ENCODE measurements around the gene CELSR3.
A peak's percentile ranks its signal among the peaks of the same experiment; 100 is the strongest.

Gene CELSR3

DNA sequence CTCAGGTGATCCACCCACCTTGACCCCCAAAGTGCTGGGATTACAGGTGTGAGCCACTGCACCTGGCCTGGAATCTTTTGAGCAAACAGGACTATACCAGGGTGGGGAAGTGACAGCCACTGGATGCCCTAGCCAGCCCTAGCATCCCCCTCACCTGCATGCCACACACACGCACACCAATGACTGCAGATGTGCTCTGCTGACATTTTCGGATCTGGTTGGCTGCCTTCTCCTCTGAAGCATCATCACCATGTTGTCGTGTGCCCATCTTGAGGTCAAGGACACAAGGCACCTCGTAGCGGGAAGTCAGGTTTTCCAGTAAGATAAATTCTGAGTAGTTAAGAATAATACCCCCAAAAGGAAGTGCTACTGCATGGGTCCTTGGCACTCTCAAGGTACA, 26.7 kb upstream of the CELSR3 start:
- Histone ChIP-seq H3K4me2 (ENCODE audit: low read length) (no peak overlapping the region), H2AK5ac (ENCODE audit: low read length) (no peak overlapping the region), H2BK15ac (replicated peaks; ENCODE audit: low read depth) (no peak overlapping the region), H3K79me1 (ENCODE audit: low read length) (peaks cover 14% of the 10 kb centered on the region), H2BK120ac (ENCODE audit: low read depth, low read length) (no peak overlapping the region), H3K27ac (ENCODE audit: low read depth, low read length) (no peak overlapping the region), H3K79me2 (ENCODE audit: control insufficient read depth, insufficient read depth, low read length) (peaks cover 4% of the 10 kb centered on the region), H3K4me1 (ENCODE audit: control insufficient read depth, low read depth, low read length) (peaks cover 2% of the 10 kb centered on the region), H3K4me3 (ENCODE audit: low read length) (no peak overlapping the region), H2BK5ac (ENCODE audit: low read length) (no peak overlapping the region), H3K27me3 (ENCODE audit: insufficient read depth, low read length, poor library complexity) (no peaks in the 10 kb centered on the region), H3K36me3 (ENCODE audit: control insufficient read depth, insufficient read depth, low read length) (peaks cover 23% of the 10 kb centered on the region), H3K18ac (ENCODE audit: low read length) (no peak overlapping the region), H4K8ac (ENCODE audit: low read depth, low read length) (no peak overlapping the region), H4K5ac (ENCODE audit: low read length) (no peak overlapping the region), H3K9ac (ENCODE audit: low read length) (no peak overlapping the region), H3K56ac (ENCODE audit: low read length) (no peak overlapping the region), H3K23ac (ENCODE audit: low read length) (no peak overlapping the region), H3K4ac (ENCODE audit: low read depth, low read length) (no peak overlapping the region)
- WGBS (ENCODE audit: extremely low coverage, insufficient coverage, low lambda C conversion rate) = no CpG with 5 or more reads among the region's 5 CpGs
- DNase-seq = no peak

DNA sequence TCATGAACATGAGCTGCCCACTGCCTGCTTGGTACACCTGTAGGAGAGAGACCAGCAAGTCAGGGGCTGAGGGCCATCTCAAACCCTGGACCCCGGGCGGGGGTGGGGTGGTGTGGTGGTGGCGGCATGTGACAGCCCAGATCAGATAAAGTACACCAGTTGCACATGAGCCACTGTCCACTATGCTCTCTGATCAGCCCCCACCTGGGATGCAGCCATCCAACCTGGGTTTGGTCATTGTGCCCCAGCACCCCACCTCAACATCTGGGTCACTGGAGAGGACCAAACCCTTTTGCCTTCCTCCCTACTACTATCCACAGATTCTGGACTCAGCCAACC, 26.0 kb upstream of the CELSR3 start:
- H4K5ac ChIP-seq (ENCODE audit: low read length) = no peak overlapping the region
- no peak overlapping the region for H3K27ac ChIP-seq (ENCODE audit: low read depth, low read length)
- no peak overlapping the region for H3K56ac ChIP-seq (ENCODE audit: low read length)
- no peak overlapping the region for H3K4ac ChIP-seq (ENCODE audit: low read depth, low read length)
- H2AK5ac ChIP-seq (ENCODE audit: low read length) = no peak overlapping the region
- no peak for DNase-seq
- no peak overlapping the region for H2BK15ac ChIP-seq (replicated peaks; ENCODE audit: low read depth)
- H3K4me1 ChIP-seq (ENCODE audit: control insufficient read depth, low read depth, low read length) = peaks cover 2% of the 10 kb centered on the region
- H3K36me3 ChIP-seq (ENCODE audit: control insufficient read depth, insufficient read depth, low read length) = peaks cover 23% of the 10 kb centered on the region
- no peak overlapping the region for H3K4me3 ChIP-seq (ENCODE audit: low read length)
- H2BK5ac ChIP-seq (ENCODE audit: low read length) = no peak overlapping the region
- H3K23ac ChIP-seq (ENCODE audit: low read length) = no peak overlapping the region
- no CpG with 5 or more reads among the region's 3 CpGs for WGBS (ENCODE audit: extremely low coverage, insufficient coverage, low lambda C conversion rate)
- H3K9ac ChIP-seq (ENCODE audit: low read length) = no peak overlapping the region
- no peaks in the 10 kb centered on the region for H3K27me3 ChIP-seq (ENCODE audit: insufficient read depth, low read length, poor library complexity)
- H3K79me2 ChIP-seq (ENCODE audit: control insufficient read depth, insufficient read depth, low read length) = peaks cover 2% of the 10 kb centered on the region
- no peak overlapping the region for H4K8ac ChIP-seq (ENCODE audit: low read depth, low read length)
- H3K4me2 ChIP-seq (ENCODE audit: low read length) = no peak overlapping the region
- H2BK120ac ChIP-seq (ENCODE audit: low read depth, low read length) = no peak overlapping the region
- no peak overlapping the region for H3K18ac ChIP-seq (ENCODE audit: low read length)
- peaks cover 14% of the 10 kb centered on the region for H3K79me1 ChIP-seq (ENCODE audit: low read length)

DNA sequence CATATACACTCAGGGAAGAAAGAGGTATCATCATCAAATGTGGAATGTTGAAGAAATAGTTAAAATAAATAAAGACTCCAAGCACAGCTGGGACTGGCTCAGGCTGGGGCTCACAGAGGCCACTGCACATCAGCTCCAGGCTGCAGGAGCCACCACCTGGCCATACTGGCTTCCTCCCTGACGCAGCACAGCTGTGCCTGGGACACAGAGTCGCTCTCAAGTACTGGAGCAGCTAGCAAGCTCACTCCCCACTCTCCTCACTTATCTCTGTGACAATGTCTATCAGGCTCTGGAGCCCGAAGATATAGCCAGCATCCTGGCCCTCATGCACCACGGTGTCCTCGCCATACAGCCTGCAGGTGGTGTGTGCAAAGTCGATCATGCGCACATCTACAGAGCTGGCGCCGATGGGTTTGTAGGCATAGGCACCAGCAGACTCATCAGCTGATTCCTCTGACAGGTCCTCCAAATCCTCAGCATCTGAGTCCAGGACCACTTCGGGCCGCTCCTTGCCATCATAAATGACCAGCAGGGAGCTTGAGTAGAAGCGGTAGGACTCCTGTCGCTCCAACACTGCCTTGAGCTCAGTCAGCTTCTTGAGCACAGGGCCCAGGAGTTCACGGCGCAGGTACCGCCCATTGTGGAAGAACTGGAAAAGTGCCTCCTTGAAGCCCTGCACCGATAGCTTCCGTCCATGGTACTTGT, 25.5 kb upstream of the CELSR3 start:
- H3K18ac ChIP-seq (ENCODE audit: low read length) = no peak overlapping the region
- H3K56ac ChIP-seq (ENCODE audit: low read length) = no peak overlapping the region
- H4K5ac ChIP-seq (ENCODE audit: low read length) = no peak overlapping the region
- peaks cover 2% of the 10 kb centered on the region for H3K4me1 ChIP-seq (ENCODE audit: control insufficient read depth, low read depth, low read length)
- no peak overlapping the region for H3K9ac ChIP-seq (ENCODE audit: low read length)
- H3K4ac ChIP-seq (ENCODE audit: low read depth, low read length) = no peak overlapping the region
- H2AK5ac ChIP-seq (ENCODE audit: low read length) = no peak overlapping the region
- no peak overlapping the region for H2BK5ac ChIP-seq (ENCODE audit: low read length)
- peaks cover 23% of the 10 kb centered on the region for H3K36me3 ChIP-seq (ENCODE audit: control insufficient read depth, insufficient read depth, low read length)
- no peak for DNase-seq
- H3K4me2 ChIP-seq (ENCODE audit: low read length) = no peak overlapping the region
- H3K27ac ChIP-seq (ENCODE audit: low read depth, low read length) = no peak overlapping the region
- peaks cover 14% of the 10 kb centered on the region for H3K79me1 ChIP-seq (ENCODE audit: low read length)
- H3K27me3 ChIP-seq (ENCODE audit: insufficient read depth, low read length, poor library complexity) = no peaks in the 10 kb centered on the region
- no peak overlapping the region for H2BK15ac ChIP-seq (replicated peaks; ENCODE audit: low read depth)
- peaks cover 2% of the 10 kb centered on the region for H3K79me2 ChIP-seq (ENCODE audit: control insufficient read depth, insufficient read depth, low read length)
- H3K4me3 ChIP-seq (ENCODE audit: low read length) = no peak overlapping the region
- no CpG with 5 or more reads among the region's 18 CpGs for WGBS (ENCODE audit: extremely low coverage, insufficient coverage, low lambda C conversion rate)
- no peak overlapping the region for H3K23ac ChIP-seq (ENCODE audit: low read length)
- no peak overlapping the region for H2BK120ac ChIP-seq (ENCODE audit: low read depth, low read length)
- no peak overlapping the region for H4K8ac ChIP-seq (ENCODE audit: low read depth, low read length)

DNA sequence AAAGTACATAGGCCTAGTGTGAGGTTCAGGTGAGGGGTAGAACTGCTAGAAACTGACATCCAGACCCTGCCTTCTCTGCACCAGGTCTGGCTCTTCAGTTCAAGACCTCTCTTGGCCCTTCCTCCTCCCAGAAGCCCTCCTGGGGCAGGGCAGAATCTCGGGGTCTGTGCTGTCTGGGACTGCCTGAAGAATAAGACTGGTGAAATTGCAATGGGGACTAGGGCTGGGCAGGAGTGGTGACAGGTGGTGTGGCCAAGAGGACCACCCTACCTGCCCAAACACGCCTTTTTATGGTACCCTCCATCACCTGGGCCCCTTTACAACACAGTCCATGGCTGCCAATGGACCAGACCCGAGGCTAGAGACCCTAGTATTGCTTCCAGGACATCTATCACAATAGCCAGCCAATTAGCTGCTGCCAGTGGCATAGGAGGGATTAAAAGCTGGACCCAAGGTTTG, 24.6 kb upstream of the CELSR3 start:
- H3K23ac ChIP-seq (ENCODE audit: low read length) = no peak overlapping the region
- H3K18ac ChIP-seq (ENCODE audit: low read length) = no peak overlapping the region
- H2BK120ac ChIP-seq (ENCODE audit: low read depth, low read length) = no peak overlapping the region
- H3K79me2 ChIP-seq (ENCODE audit: control insufficient read depth, insufficient read depth, low read length) = peaks cover 2% of the 10 kb centered on the region
- no peak overlapping the region for H3K4ac ChIP-seq (ENCODE audit: low read depth, low read length)
- no peaks in the 10 kb centered on the region for H3K27me3 ChIP-seq (ENCODE audit: insufficient read depth, low read length, poor library complexity)
- no peak overlapping the region for H3K9ac ChIP-seq (ENCODE audit: low read length)
- WGBS (ENCODE audit: extremely low coverage, insufficient coverage, low lambda C conversion rate) = no CpG with 5 or more reads among the region's 3 CpGs
- no peak overlapping the region for H3K56ac ChIP-seq (ENCODE audit: low read length)
- no peak overlapping the region for H3K27ac ChIP-seq (ENCODE audit: low read depth, low read length)
- H3K4me3 ChIP-seq (ENCODE audit: low read length) = no peak overlapping the region
- peaks cover 13% of the 10 kb centered on the region for H3K79me1 ChIP-seq (ENCODE audit: low read length)
- no peak overlapping the region for H3K4me2 ChIP-seq (ENCODE audit: low read length)
- H4K5ac ChIP-seq (ENCODE audit: low read length) = no peak overlapping the region
- H3K4me1 ChIP-seq (ENCODE audit: control insufficient read depth, low read depth, low read length) = peaks cover 2% of the 10 kb centered on the region
- no peak overlapping the region for H2BK15ac ChIP-seq (replicated peaks; ENCODE audit: low read depth)
- peaks cover 17% of the 10 kb centered on the region for H3K36me3 ChIP-seq (ENCODE audit: control insufficient read depth, insufficient read depth, low read length)
- DNase-seq = no peak
- H2BK5ac ChIP-seq (ENCODE audit: low read length) = no peak overlapping the region
- no peak overlapping the region for H2AK5ac ChIP-seq (ENCODE audit: low read length)
- no peak overlapping the region for H4K8ac ChIP-seq (ENCODE audit: low read depth, low read length)

DNA sequence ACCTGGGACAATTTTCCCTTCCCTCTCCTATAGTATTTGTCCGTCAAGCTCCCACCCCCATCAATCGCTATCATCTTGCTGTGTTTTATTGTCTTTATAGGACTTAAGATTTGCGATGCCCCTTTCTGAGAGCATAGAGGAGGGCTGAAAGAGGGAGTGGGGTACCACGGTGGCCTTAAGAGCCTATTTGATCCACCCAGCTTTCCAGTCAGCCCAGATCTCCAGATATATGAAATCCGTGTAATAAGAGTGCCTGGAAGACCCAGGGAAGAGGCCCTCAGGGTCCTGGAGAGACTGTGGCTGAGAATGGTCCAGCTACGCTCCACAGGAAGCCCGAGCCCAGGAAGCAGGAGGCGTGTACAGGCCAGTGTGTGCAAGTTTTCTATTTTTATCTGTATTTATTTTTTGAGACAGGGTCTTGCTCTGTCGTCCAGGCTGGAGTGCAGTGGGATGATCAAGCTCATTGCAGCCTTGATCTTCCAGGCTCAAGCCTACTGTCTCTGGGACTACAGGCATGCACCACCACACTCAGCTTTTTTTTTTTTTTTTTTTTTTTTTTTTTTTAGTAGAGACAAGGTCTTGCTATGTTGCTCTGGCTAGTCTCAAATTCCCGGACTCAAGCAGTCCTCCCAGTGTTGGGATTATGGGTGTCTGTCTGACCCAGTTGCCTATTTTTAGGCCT, 24.0 kb upstream of the CELSR3 start:
- Histone ChIP-seq H2BK120ac (ENCODE audit: low read depth, low read length) (no peak overlapping the region), H3K4me1 (ENCODE audit: control insufficient read depth, low read depth, low read length) (peaks cover 2% of the 10 kb centered on the region), H3K18ac (ENCODE audit: low read length) (no peak overlapping the region), H2BK15ac (replicated peaks; ENCODE audit: low read depth) (no peak overlapping the region), H3K56ac (ENCODE audit: low read length) (peak overlapping the region; percentile 17), H4K8ac (ENCODE audit: low read depth, low read length) (no peak overlapping the region), H3K4me3 (ENCODE audit: low read length) (no peak overlapping the region), H3K79me2 (ENCODE audit: control insufficient read depth, insufficient read depth, low read length) (peaks cover 2% of the 10 kb centered on the region), H3K79me1 (ENCODE audit: low read length) (peaks cover 13% of the 10 kb centered on the region), H3K27ac (ENCODE audit: low read depth, low read length) (no peak overlapping the region), H3K4ac (ENCODE audit: low read depth, low read length) (no peak overlapping the region), H3K27me3 (ENCODE audit: insufficient read depth, low read length, poor library complexity) (no peaks in the 10 kb centered on the region), H3K23ac (ENCODE audit: low read length) (no peak overlapping the region), H3K36me3 (ENCODE audit: control insufficient read depth, insufficient read depth, low read length) (peaks cover 18% of the 10 kb centered on the region), H3K9ac (ENCODE audit: low read length) (no peak overlapping the region), H3K4me2 (ENCODE audit: low read length) (no peak overlapping the region), H2BK5ac (ENCODE audit: low read length) (no peak overlapping the region), H4K5ac (ENCODE audit: low read length) (no peak overlapping the region), H2AK5ac (ENCODE audit: low read length) (no peak overlapping the region)
- DNase-seq = no peak
- no CpG with 5 or more reads among the region's 10 CpGs for WGBS (ENCODE audit: extremely low coverage, insufficient coverage, low lambda C conversion rate)

Data from mesendoderm (in vitro differentiated cells).